GM23248 (cell line): ENCODE data around the gene MMP7. TPM values are rescaled to one million over a fixed set of nuclear protein-coding genes. Genes with fewer than 3 reads are reported as not detected.

ENCODE experiments used
- DNase-seq: peaks from one replicate; pipeline ENCODE4 v3.0.0-alpha.2; 2015
- H2AFZ ChIP-seq: fragments of 200-600 bp; sonication (generic); 2 replicates; pipeline ENCODE4 v1.6.1; 2016; ENCODE audit warnings: antibody characterized with exemption
- H3F3A ChIP-seq: fragments of 200-600 bp; sonication (generic); 2 replicates; pipeline ENCODE4 v1.6.1; 2016; ENCODE audit warnings: mild to moderate bottlenecking, antibody characterized with exemption, mixed run types; ENCODE audit not compliant: insufficient read depth
- H3K27ac ChIP-seq: fragments of 200-600 bp; sonication (generic); 2 replicates; pipeline ENCODE4 v1.5.1; 2016; ENCODE audit warnings: mild to moderate bottlenecking
- H3K27me3 ChIP-seq: fragments of 200-600 bp; sonication (generic); replicated peaks from 2 replicates; pipeline ENCODE4 v1.6.1; 2016; ENCODE audit warnings: mild to moderate bottlenecking; ENCODE audit not compliant: insufficient read depth
- H3K36me3 ChIP-seq: fragments of 200-600 bp; sonication (generic); 2 replicates; pipeline ENCODE4 v1.6.1; 2016; ENCODE audit warnings: low read depth, mild to moderate bottlenecking
- H3K4me1 ChIP-seq: fragments of 200-600 bp; sonication (generic); 2 replicates; pipeline ENCODE4 v1.6.1; 2016; ENCODE audit warnings: mild to moderate bottlenecking; ENCODE audit not compliant: insufficient read depth
- H3K4me2 ChIP-seq: fragments of 200-600 bp; sonication (generic); one replicate; pipeline ENCODE4 v1.6.1; 2016; ENCODE audit warnings: mild to moderate bottlenecking; ENCODE audit not compliant: unreplicated experiment
- H3K4me3 ChIP-seq: fragments of 200-600 bp; sonication (generic); 2 replicates; pipeline ENCODE4 v1.5.1; 2016; ENCODE audit warnings: mild to moderate bottlenecking
- H3K79me2 ChIP-seq: fragments of 200-600 bp; sonication (generic); 2 replicates; pipeline ENCODE4 v1.6.1; 2016; ENCODE audit warnings: mild to moderate bottlenecking; ENCODE audit not compliant: insufficient read depth
- H3K9ac ChIP-seq: fragments of 200-600 bp; sonication (generic); 2 replicates; pipeline ENCODE4 v1.6.1; 2016; ENCODE audit warnings: mild to moderate bottlenecking
- H3K9me2 ChIP-seq: fragments of 200-600 bp; sonication (generic); 2 replicates; pipeline ENCODE4 v1.6.1; 2016; ENCODE audit warnings: mixed run types, mild to moderate bottlenecking, moderate library complexity; ENCODE audit not compliant: insufficient read depth
- H3K9me3 ChIP-seq: fragments of 200-600 bp; sonication (generic); one replicate; pipeline ENCODE4 v1.6.1; 2017; ENCODE audit warnings: low read depth
- H4K20me1 ChIP-seq: fragments of 200-600 bp; sonication (generic); 2 replicates; pipeline ENCODE4 v1.6.0; 2016; ENCODE audit not compliant: insufficient read depth
- EZH2 ChIP-seq: fragments of 200-600 bp; sonication (generic); IDR thresholded peaks from 2 replicates; pipeline ENCODE4 v1.6.1; 2018; ENCODE audit warnings: antibody characterized with exemption, mild to moderate bottlenecking; ENCODE audit not compliant: insufficient read depth, poor library complexity, severe bottlenecking
- EZH2phosphoT487 ChIP-seq: fragments of 200-600 bp; sonication (generic); IDR thresholded peaks from 2 replicates; pipeline ENCODE4 v1.6.1; 2018; ENCODE audit warnings: antibody characterized with exemption, moderate library complexity, mild to moderate bottlenecking, low read depth; ENCODE audit not compliant: insufficient read depth
- WGBS, 2 experiments: methylation state at CpG; one replicate each; pipeline ENCODE4 v1.1.6; 2015 to 2017; ENCODE audit warnings: low lambda C conversion rate in 2 of 2, low coverage in 1 of 2; ENCODE audit errors: missing lambda C conversion rate in 2 of 2; 5-methylcytosine and 5-hydroxymethylcytosine counted together
- in situ Hi-C: fragments of 300-500 bp; cut with MboI; formaldehyde crosslinking; loops from 2 replicates; pipeline ENCODE4 v1.15.0; 2020
- polyA plus RNA-seq: library from polyadenylated mRNA; unstranded; fragments of >200 nt; fragmentation: Nextera tagmentation; extraction: Ambion mirVana; gene quantifications from 2 replicates; pipeline ENCODE4 v1.2.1, GENCODE V29; 2016
- total RNA-seq: library from RNA; depleted of rRNA; stranded (reverse); fragments of >200 nt; shearing (Covaris generic); gene quantifications from 2 replicates; pipeline ENCODE4 v1.2.3, GENCODE V29; 2014

MMP7 gene
- total and polyA plus RNA-seq, 2 experiments from 2014 or later, result not detected

- Histone ChIP-seq H3K4me1 (no peaks in the 10 kb centered on the region), H3K9me3 (no peaks in the 10 kb centered on the region), H3K9ac (no peak overlapping the region), H3F3A (no peaks in the 10 kb centered on the region), H3K79me2 (no peaks in the 10 kb centered on the region), H3K4me2 (no peak overlapping the region), H3K4me3 (no peak overlapping the region), H3K9me2 (no peaks in the 10 kb centered on the region), H4K20me1 (no peaks in the 10 kb centered on the region), H3K36me3 (no peaks in the 10 kb centered on the region), H3K27me3 (no peaks in the 10 kb centered on the region), H2AFZ (no peak overlapping the region), H3K27ac (no peak overlapping the region)
- in situ Hi-C loops, result no loop called here
- WGBS, 2 experiments, result 46 to 50% methylated on average over 6 of the region's 6 CpGs
- no peak for DNase-seq
- TF ChIP-seq EZH2phosphoT487, result no peak
These were observed 20.7 kb upstream of the MMP7 start for GRCh38 chr11:102551169-102551781.

- no peaks in the 10 kb centered on the region for H3K79me2 ChIP-seq
- H2AFZ ChIP-seq, result no peak overlapping the region
- no peaks in the 10 kb centered on the region for H3K9me2 ChIP-seq
- in situ Hi-C loops, result no loop called here
- H3K27ac ChIP-seq, result no peak overlapping the region
- TF ChIP-seq EZH2, result no peak
- no peak for TF ChIP-seq EZH2phosphoT487
- H4K20me1 ChIP-seq, result no peaks in the 10 kb centered on the region
- no peak overlapping the region for H3K4me3 ChIP-seq
- H3K9me3 ChIP-seq, result no peaks in the 10 kb centered on the region
- DNase-seq, result no peak
- H3K9ac ChIP-seq, result no peak overlapping the region
- 84 to 92% methylated on average over 3 of the region's 3 CpGs for WGBS, 2 experiments
- no peaks in the 10 kb centered on the region for H3K36me3 ChIP-seq
- H3F3A ChIP-seq, result no peaks in the 10 kb centered on the region
- H3K27me3 ChIP-seq, result peaks cover 3% of the 10 kb centered on the region; the same call in 1 of the 2 replicates
- no peaks in the 10 kb centered on the region for H3K4me1 ChIP-seq
- H3K4me2 ChIP-seq, result no peak overlapping the region
These were observed 16.4 kb upstream of the MMP7 start for GRCh38 chr11:102546923-102547471.

GRCh38 chr11:102546427-102546826, 15.9 kb upstream of the MMP7 start:
- Histone ChIP-seq H3K9me3 (no peaks in the 10 kb centered on the region), H3K9me2 (no peaks in the 10 kb centered on the region), H4K20me1 (no peaks in the 10 kb centered on the region), H2AFZ (no peak overlapping the region), H3K9ac (no peak overlapping the region), H3K27ac (no peak overlapping the region), H3K36me3 (no peaks in the 10 kb centered on the region), H3K4me2 (no peak overlapping the region), H3K27me3 (peaks cover 3% of the 10 kb centered on the region; the same call in 1 of the 2 replicates), H3K4me1 (no peaks in the 10 kb centered on the region), H3F3A (no peaks in the 10 kb centered on the region), H3K79me2 (no peaks in the 10 kb centered on the region), H3K4me3 (no peak overlapping the region)
- TF ChIP-seq EZH2phosphoT487, result no peak
- no peak for TF ChIP-seq EZH2
- in situ Hi-C loops, result no loop called here
- 61 to 68% methylated on average over 4 of the region's 4 CpGs for WGBS, 2 experiments
- no peak for DNase-seq

- no peaks in the 10 kb centered on the region for H3K9me3 ChIP-seq
- no peaks in the 10 kb centered on the region for H3K4me1 ChIP-seq
- H3K27ac ChIP-seq, result no peak overlapping the region
- H3K4me2 ChIP-seq, result no peak overlapping the region
- no peak overlapping the region for H3K4me3 ChIP-seq
- no peak for DNase-seq
- no peaks in the 10 kb centered on the region for H3K79me2 ChIP-seq
- H3F3A ChIP-seq, result no peaks in the 10 kb centered on the region
- H2AFZ ChIP-seq, result no peak overlapping the region
- no peak for TF ChIP-seq EZH2phosphoT487
- no peak for TF ChIP-seq EZH2
- peaks cover 3% of the 10 kb centered on the region; the same call in 1 of the 2 replicates for H3K27me3 ChIP-seq
- no peaks in the 10 kb centered on the region for H3K9me2 ChIP-seq
- H3K36me3 ChIP-seq, result no peaks in the 10 kb centered on the region
- H3K9ac ChIP-seq, result no peak overlapping the region
- no peaks in the 10 kb centered on the region for H4K20me1 ChIP-seq
- in situ Hi-C loops, result no loop called here
- 59 to 61% methylated on average over 4 of the region's 4 CpGs for WGBS, 2 experiments
These were observed 15.2 kb upstream of the MMP7 start for GRCh38 chr11:102545701-102546100.

DNA sequence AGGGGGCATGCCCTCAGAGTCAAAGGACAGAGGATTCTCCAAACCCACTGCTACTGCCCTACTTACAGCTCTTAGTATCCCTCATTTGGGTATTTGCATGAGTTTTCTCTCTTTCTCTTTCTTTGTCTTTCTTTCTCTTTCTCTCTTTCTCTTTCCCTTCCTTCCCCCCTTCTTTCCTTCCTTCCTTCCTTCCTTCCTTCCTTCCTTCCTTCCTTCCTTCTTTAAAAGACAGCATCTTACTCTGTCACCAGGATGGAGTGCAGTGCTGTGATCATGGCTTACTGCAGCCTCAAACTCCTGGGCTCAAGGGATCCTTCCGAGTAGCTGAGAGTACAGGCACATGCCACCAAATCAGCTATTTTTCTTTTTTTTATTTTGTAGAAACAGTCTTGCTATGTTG, 14.0 kb upstream of the MMP7 start:
- Histone ChIP-seq H3K4me3 (no peak overlapping the region), H3K4me1 (no peaks in the 10 kb centered on the region), H3K79me2 (no peaks in the 10 kb centered on the region), H3K36me3 (no peaks in the 10 kb centered on the region), H2AFZ (no peak overlapping the region), H3K27ac (no peak overlapping the region), H3K9ac (no peak overlapping the region), H3K27me3 (peaks cover 5% of the 10 kb centered on the region; the same call in 1 of the 2 replicates), H3K4me2 (no peak overlapping the region), H3K9me2 (no peaks in the 10 kb centered on the region), H3F3A (no peaks in the 10 kb centered on the region), H4K20me1 (no peaks in the 10 kb centered on the region), H3K9me3 (no peaks in the 10 kb centered on the region)
- WGBS, 2 experiments, result 41 to 55% methylated on average over 1 of the region's 1 CpG
- in situ Hi-C loops, result no loop called here
- TF ChIP-seq EZH2phosphoT487, result no peak
- no peak for TF ChIP-seq EZH2
- DNase-seq, result no peak
